Panc1 (cell line): ENCODE results near the gene SUPT3H. TPM values are rescaled to one million over a fixed set of nuclear protein-coding genes. Genes with fewer than 3 reads are reported as not detected.

Source experiments
- ATAC-seq: fragments of 200-7000 bp; cut with Tn5 transposase; 2 replicates; pipeline ENCODE4 v1.9.1; 2020; ENCODE audit warnings: mild to moderate bottlenecking, moderate library complexity
- BruUV-seq: library from RNA; stranded (reverse); fragments of 400-500 nt; replicated peaks from 2 replicates; lab custom pipeline; 2021; lab: Mats Ljungman, UMichigan
- CTCF ChIA-PET: fragments of 300-600 bp; sonication (Branson Sonifier 250); formaldehyde crosslinking; loops from one replicate; lab custom pipeline; 2022; ENCODE audit warnings: antibody characterized with exemption; lab: Charles Lee
- POLR2A ChIA-PET: fragments of 300-600 bp; sonication (Branson Sonifier 250); formaldehyde crosslinking; loops from one replicate; lab custom pipeline; 2022; ENCODE audit warnings: antibody characterized with exemption; lab: Charles Lee
- DNase-seq: peaks from one replicate; pipeline ENCODE4 v3.0.0-alpha.2; 2010; ENCODE audit warnings: low read depth, low spot score
- H3K27ac ChIP-seq: 2 replicates; pipeline ENCODE4 v1.5.1; 2011; ENCODE audit warnings: mild to moderate bottlenecking, low read length, inconsistent platforms
- H3K27me3 ChIP-seq: fragments of 200-500 bp; sonication (Bioruptor generic); 2 replicates; pipeline ENCODE4 v1.6.0; 2014; ENCODE audit warnings: low read length, inconsistent platforms; ENCODE audit not compliant: control insufficient read depth, insufficient read depth
- H3K36me3 ChIP-seq: fragments of 200-500 bp; sonication (Bioruptor generic); 2 replicates; pipeline ENCODE4 v1.5.1; 2014; ENCODE audit warnings: inconsistent platforms, mild to moderate bottlenecking, low read length, moderate library complexity; ENCODE audit not compliant: control insufficient read depth, insufficient read depth
- H3K4me1 ChIP-seq: 2 replicates; pipeline ENCODE4 v1.5.1; 2011; ENCODE audit warnings: inconsistent platforms, mild to moderate bottlenecking, low read length, moderate library complexity; ENCODE audit not compliant: control insufficient read depth, insufficient read depth
- H3K4me3 ChIP-seq, 2 experiments: 2 replicates each; pipeline ENCODE4 v1.5.1; 2011 to 2012; ENCODE audit warnings: low read depth in 2 of 2, low read length in 2 of 2, mild to moderate bottlenecking in 2 of 2, inconsistent platforms in 1 of 2, moderate library complexity in 1 of 2
- H3K9me3 ChIP-seq: fragments of 200-500 bp; sonication (Bioruptor generic); 2 replicates; pipeline ENCODE4 v1.5.1; 2014; ENCODE audit warnings: low read depth, mild to moderate bottlenecking, inconsistent platforms, low read length, moderate library complexity; ENCODE audit not compliant: control insufficient read depth, insufficient read depth
- CTCF ChIP-seq: fragments of 450-650 bp; IDR thresholded peaks from 2 replicates; pipeline ENCODE4 v1.5.1; 2017; ENCODE audit warnings: mild to moderate bottlenecking
- POLR2AphosphoS5 ChIP-seq: IDR thresholded peaks from 2 replicates; pipeline ENCODE4 v1.6.1; 2012; ENCODE audit warnings: mild to moderate bottlenecking, low read depth, low read length, moderate library complexity
- REST ChIP-seq, 2 experiments: IDR thresholded peaks; 2 replicates each; pipeline ENCODE4 v1.6.1; 2011 to 2012; ENCODE audit warnings: low read depth in 2 of 2, control low read depth in 1 of 2, low read length in 1 of 2, mild to moderate bottlenecking in 1 of 2, moderate library complexity in 1 of 2; ENCODE audit not compliant: insufficient read depth in 1 of 2
- SIN3A ChIP-seq: IDR thresholded peaks from 2 replicates; pipeline ENCODE4 v1.6.1; 2012; ENCODE audit warnings: low read depth, mild to moderate bottlenecking, low read length, moderate library complexity, borderline replicate concordance; ENCODE audit not compliant: insufficient read depth
- TCF7L2 ChIP-seq: IDR thresholded peaks from 2 replicates; pipeline ENCODE4 v1.6.1; 2011; ENCODE audit warnings: mild to moderate bottlenecking, low read depth, low read length, inconsistent platforms
- in situ Hi-C: cut with HindIII; loops from 2 replicates; pipeline ENCODE4 v1.10.0; 2016; ENCODE audit warnings: low sequenced_read_pairs, low pct_unique_long_range_greater_than_20kb
- intact Hi-C: fragments of 100-400 bp; cut with micrococcal nuclease; formaldehyde crosslinking; loops from one replicate; pipeline ENCODE4 v1.10.0; 2022; ENCODE audit not compliant: unreplicated experiment
- total RNA-seq: library from RNA; stranded (reverse); gene quantifications from one replicate; pipeline ENCODE4 v1.2.1, GENCODE V29; 2021; ENCODE audit not compliant: unreplicated experiment

The SUPT3H gene
- total RNA-seq, 1 experiment from 2014 or later, result 11.0 TPM

- Histone ChIP-seq H3K27me3 (no peaks in the 10 kb centered on the region), H3K9me3 (no peaks in the 10 kb centered on the region), H3K36me3 (no peaks in the 10 kb centered on the region), H3K4me3 (no peak overlapping the region), H3K27ac (no peak overlapping the region), H3K4me1 (no peaks in the 10 kb centered on the region)
- no peak for TF ChIP-seq CTCF
- TF ChIP-seq SIN3A, result no peak
- no peak for TF ChIP-seq TCF7L2
- no peak for TF ChIP-seq POLR2AphosphoS5
- TF ChIP-seq REST (IDR thresholded peaks at IDR 0.05; ENCODE audit: insufficient read depth in 1 of 2, low read depth in 2 of 2, low read length in 1 of 2), result no peak
- no peak for DNase-seq
- in situ Hi-C loops, result no loop called here
- ChIA-PET CTCF (no interaction called here), POLR2A (no interaction called here)
- ATAC-seq, result no peak
- no TSS peak for BruUV-seq
- intact Hi-C loops, result no loop called here
These were observed 248.7 kb downstream of the SUPT3H start for GRCh38 chr6:45129051-45129450.

GRCh38 chr6:45127185-45127584 lies 250.5 kb downstream of the SUPT3H start:
- no peaks in the 10 kb centered on the region for H3K4me1 ChIP-seq
- H3K4me3 ChIP-seq, result no peak overlapping the region
- no peaks in the 10 kb centered on the region for H3K27me3 ChIP-seq
- no peaks in the 10 kb centered on the region for H3K9me3 ChIP-seq
- no TSS peak for BruUV-seq
- TF ChIP-seq SIN3A, result no peak
- no peak for TF ChIP-seq REST (IDR thresholded peaks at IDR 0.05; ENCODE audit: insufficient read depth in 1 of 2, low read depth in 2 of 2, low read length in 1 of 2)
- no peak for TF ChIP-seq CTCF
- TF ChIP-seq TCF7L2, result no peak
- TF ChIP-seq POLR2AphosphoS5, result no peak
- ChIA-PET CTCF (interaction anchor here (0.6 kb wide), 1 partner anchor 497 kb away, joined by 3 read pairs; no protein-coding TSS in a partner anchor), POLR2A (no interaction called here)
- H3K36me3 ChIP-seq, result no peaks in the 10 kb centered on the region
- no peak for DNase-seq
- in situ Hi-C loops (no loop called here), intact Hi-C loops (no loop called here)
- no peak overlapping the region for H3K27ac ChIP-seq
- ATAC-seq, result no peak
